BLaER1 (cell line): ENCODE data around the gene NUP93.
A peak's percentile ranks its signal among the peaks of the same experiment; 100 is the strongest.

Experiments
- H3K27ac ChIP-seq: shearing (Covaris generic); formaldehyde crosslinking; 2 replicates; pipeline ENCODE4 v1.8.1; 2022
- H3K27me3 ChIP-seq: shearing (Covaris generic); formaldehyde crosslinking; 2 replicates; pipeline ENCODE4 v1.8.1; 2022
- H3K36me3 ChIP-seq: shearing (Covaris generic); formaldehyde crosslinking; 2 replicates; pipeline ENCODE4 v1.8.1; 2022
- H3K4me1 ChIP-seq: shearing (Covaris generic); formaldehyde crosslinking; 2 replicates; pipeline ENCODE4 v1.8.1; 2022
- H3K4me2 ChIP-seq: shearing (Covaris generic); formaldehyde crosslinking; 2 replicates; pipeline ENCODE4 v1.8.1; 2022
- H3K4me3 ChIP-seq: shearing (Covaris generic); formaldehyde crosslinking; 2 replicates; pipeline ENCODE4 v1.8.1; 2022
- H3K9ac ChIP-seq: shearing (Covaris generic); formaldehyde crosslinking; 2 replicates; pipeline ENCODE4 v1.8.1; 2022
- H3K9me3 ChIP-seq: shearing (Covaris generic); formaldehyde crosslinking; 2 replicates; pipeline ENCODE4 v1.8.1; 2022
- H4K20me1 ChIP-seq: shearing (Covaris generic); formaldehyde crosslinking; 2 replicates; pipeline ENCODE4 v1.8.1; 2022
- Cebpa-rat ChIP-seq: shearing (Covaris generic); IDR thresholded peaks from 2 replicates; pipeline ENCODE4 v1.8.1; 2022

NUP93 gene

GRCh38 chr16:56838622-56839337, 108.9 kb downstream of the NUP93 start:
- Histone ChIP-seq H3K27ac (no peak overlapping the region), H3K4me3 (no peak overlapping the region), H3K36me3 (peaks cover 99% of the 10 kb centered on the region), H3K4me1 (peaks cover 3% of the 10 kb centered on the region), H3K9me3 (no peaks in the 10 kb centered on the region), H3K4me2 (no peak overlapping the region), H3K9ac (no peak overlapping the region), H4K20me1 (peaks cover 7% of the 10 kb centered on the region), H3K27me3 (no peaks in the 10 kb centered on the region)
- TF ChIP-seq Cebpa-rat: no peak

DNA sequence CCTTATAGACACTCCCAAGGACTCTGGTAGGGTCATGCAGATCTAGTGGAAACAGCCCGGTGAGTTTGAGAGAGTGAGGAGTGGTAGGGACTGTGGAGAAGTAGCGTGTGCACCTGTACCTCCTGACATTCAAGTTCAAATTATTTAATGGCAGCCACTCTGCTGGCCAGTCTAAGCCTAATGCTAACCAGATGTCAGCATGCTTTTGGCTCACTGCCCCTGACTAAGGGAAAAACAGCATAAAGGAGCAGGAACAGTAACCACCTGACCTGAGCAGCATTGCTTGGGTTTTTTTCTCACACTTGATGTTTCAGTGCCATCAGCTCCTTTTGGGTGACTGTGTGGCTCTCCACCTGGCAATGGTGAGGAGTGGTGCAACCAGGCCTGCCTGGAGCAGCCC, 111.3 kb downstream of the NUP93 start:
- Histone ChIP-seq H4K20me1 (no peaks in the 10 kb centered on the region), H3K4me3 (no peak overlapping the region), H3K27me3 (no peaks in the 10 kb centered on the region), H3K27ac (no peak overlapping the region), H3K9ac (no peak overlapping the region), H3K4me2 (no peak overlapping the region), H3K4me1 (no peaks in the 10 kb centered on the region), H3K36me3 (peaks cover 100% of the 10 kb centered on the region), H3K9me3 (no peaks in the 10 kb centered on the region)
- TF ChIP-seq Cebpa-rat: no peak

DNA sequence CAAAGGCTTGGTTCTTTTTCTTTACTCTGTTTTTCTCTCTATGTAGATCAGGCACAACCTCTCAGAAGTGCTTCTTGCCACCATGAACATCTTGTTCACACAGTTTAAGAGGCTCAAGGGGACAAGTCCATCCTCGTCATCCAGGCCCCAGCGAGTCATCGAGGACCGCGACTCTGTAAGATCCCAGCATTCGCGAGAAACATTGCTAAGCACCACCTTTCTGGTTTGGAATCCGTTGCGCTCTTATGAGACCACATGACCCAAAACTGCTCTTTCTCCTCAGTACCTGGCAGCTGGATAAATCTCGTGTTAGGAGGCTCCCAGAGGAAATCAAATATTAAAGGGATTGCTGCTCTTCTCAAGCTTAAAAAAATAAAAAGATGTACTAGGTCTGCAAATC, 111.7 kb downstream of the NUP93 start:
- peaks cover 97% of the 10 kb centered on the region for H3K36me3 ChIP-seq

GRCh38 chr16:56842133-56842532, 112.2 kb downstream of the NUP93 start:
- no peak for TF ChIP-seq Cebpa-rat
- no peak overlapping the region for H3K9ac ChIP-seq
- H3K4me1 ChIP-seq: peaks cover 3% of the 10 kb centered on the region
- H3K36me3 ChIP-seq: peaks cover 93% of the 10 kb centered on the region
- no peak overlapping the region for H3K4me3 ChIP-seq
- no peaks in the 10 kb centered on the region for H4K20me1 ChIP-seq
- H3K9me3 ChIP-seq: no peaks in the 10 kb centered on the region
- no peaks in the 10 kb centered on the region for H3K27me3 ChIP-seq
- no peak overlapping the region for H3K4me2 ChIP-seq
- H3K27ac ChIP-seq: no peak overlapping the region

More for the DNA sequence above, 111.7 kb downstream of the NUP93 start:
- H3K27ac ChIP-seq: no peak overlapping the region
- no peak for TF ChIP-seq Cebpa-rat
- no peak overlapping the region for H3K4me2 ChIP-seq
- no peaks in the 10 kb centered on the region for H3K4me1 ChIP-seq
- H3K9ac ChIP-seq: no peak overlapping the region
- no peak overlapping the region for H3K4me3 ChIP-seq
- no peaks in the 10 kb centered on the region for H4K20me1 ChIP-seq
- H3K27me3 ChIP-seq: no peaks in the 10 kb centered on the region
- H3K9me3 ChIP-seq: no peaks in the 10 kb centered on the region

GRCh38 chr16:56844056-56844455, 114.1 kb downstream of the NUP93 start:
- TF ChIP-seq Cebpa-rat: no peak
- Histone ChIP-seq H4K20me1 (no peaks in the 10 kb centered on the region), H3K4me1 (peaks cover 22% of the 10 kb centered on the region), H3K36me3 (peaks cover 73% of the 10 kb centered on the region), H3K4me3 (no peak overlapping the region), H3K9ac (no peak overlapping the region), H3K4me2 (no peak overlapping the region), H3K9me3 (peaks cover 7% of the 10 kb centered on the region), H3K27me3 (no peaks in the 10 kb centered on the region), H3K27ac (no peak overlapping the region)

- no peak for TF ChIP-seq Cebpa-rat
- Histone ChIP-seq H3K9ac (no peak overlapping the region), H3K4me3 (no peak overlapping the region), H3K27ac (peak overlapping the region; percentile 38; the same call in 1 of the 2 replicates), H3K27me3 (no peaks in the 10 kb centered on the region), H3K36me3 (peaks cover 40% of the 10 kb centered on the region), H3K4me1 (peaks cover 48% of the 10 kb centered on the region), H4K20me1 (no peaks in the 10 kb centered on the region), H3K4me2 (peak overlapping the region; percentile 8; the same call in 1 of the 2 replicates), H3K9me3 (peaks cover 7% of the 10 kb centered on the region)
These were observed 117.4 kb downstream of the NUP93 start for GRCh38 chr16:56847173-56847910.

DNA sequence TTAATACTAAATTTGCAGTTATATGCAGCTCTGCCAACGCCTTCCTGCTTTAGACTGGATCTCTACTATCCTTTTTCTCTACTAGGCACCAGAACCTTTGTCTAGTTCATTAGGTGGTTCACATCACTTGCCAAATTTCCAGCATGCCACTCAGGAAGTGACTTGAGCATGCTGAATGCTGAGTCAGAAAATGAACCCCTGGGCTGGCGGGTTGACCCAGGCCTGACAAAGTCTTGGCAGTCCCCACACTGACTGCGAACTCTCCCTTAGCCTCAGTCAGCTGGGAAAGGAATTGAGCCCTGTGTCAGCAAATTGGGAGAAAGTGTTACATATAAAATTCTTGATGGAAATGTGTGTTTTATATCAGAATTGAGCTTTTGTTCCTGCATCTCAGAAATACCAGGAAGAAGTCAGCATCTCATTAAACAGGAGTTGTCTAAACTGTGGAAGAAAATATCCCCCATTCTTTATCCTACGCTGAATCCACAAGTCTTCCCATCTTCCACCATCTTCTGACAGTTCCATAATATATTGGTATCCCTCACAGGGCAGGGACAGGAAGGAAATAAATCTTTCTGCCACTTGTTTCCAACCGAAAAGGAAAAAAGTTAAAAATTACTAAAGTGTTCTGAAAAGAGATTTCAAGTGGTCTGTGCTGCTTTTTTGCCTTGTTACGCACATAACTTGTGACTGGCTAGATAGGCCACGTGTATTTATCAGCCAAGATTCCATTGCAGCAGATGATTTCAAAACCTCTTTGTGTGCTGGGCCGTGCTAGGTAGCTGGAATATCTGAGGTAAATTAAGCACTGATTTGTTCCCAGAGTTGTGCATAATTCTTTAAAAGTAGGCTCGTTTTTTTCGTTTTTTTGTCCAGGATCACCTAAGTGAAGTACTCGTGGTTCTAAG, 118.4 kb downstream of the NUP93 start:
- no peaks in the 10 kb centered on the region for H3K27me3 ChIP-seq
- H3K9ac ChIP-seq: no peak overlapping the region
- peaks cover 31% of the 10 kb centered on the region for H3K36me3 ChIP-seq
- H3K27ac ChIP-seq: no peak overlapping the region
- H3K9me3 ChIP-seq: peaks cover 7% of the 10 kb centered on the region
- no peak for TF ChIP-seq Cebpa-rat
- no peaks in the 10 kb centered on the region for H4K20me1 ChIP-seq
- H3K4me3 ChIP-seq: no peak overlapping the region
- H3K4me2 ChIP-seq: peak overlapping the region; percentile 68
- H3K4me1 ChIP-seq: peaks cover 54% of the 10 kb centered on the region

- H3K36me3 ChIP-seq: peaks cover 23% of the 10 kb centered on the region
- TF ChIP-seq Cebpa-rat: no peak
- H3K27ac ChIP-seq: no peak overlapping the region
- peak overlapping the region; percentile 68 for H3K4me2 ChIP-seq
- no peaks in the 10 kb centered on the region for H4K20me1 ChIP-seq
- no peaks in the 10 kb centered on the region for H3K27me3 ChIP-seq
- H3K4me3 ChIP-seq: no peak overlapping the region
- peaks cover 54% of the 10 kb centered on the region for H3K4me1 ChIP-seq
- H3K9me3 ChIP-seq: peaks cover 7% of the 10 kb centered on the region
- no peak overlapping the region for H3K9ac ChIP-seq
These were observed 119.2 kb downstream of the NUP93 start for GRCh38 chr16:56848955-56849689.
